T-helper 2 cell (primary cell): Measurements from ENCODE around the gene RIOK1.
A peak's percentile ranks its signal among the peaks of the same experiment; 100 is the strongest.

Experiments
- DNase-seq, 5 experiments: peaks; one replicate each; pipeline versions ENCODE4 v3.0.0 to v3.0.0-alpha.2; 2012 to 2022

RIOK1 gene

DNA sequence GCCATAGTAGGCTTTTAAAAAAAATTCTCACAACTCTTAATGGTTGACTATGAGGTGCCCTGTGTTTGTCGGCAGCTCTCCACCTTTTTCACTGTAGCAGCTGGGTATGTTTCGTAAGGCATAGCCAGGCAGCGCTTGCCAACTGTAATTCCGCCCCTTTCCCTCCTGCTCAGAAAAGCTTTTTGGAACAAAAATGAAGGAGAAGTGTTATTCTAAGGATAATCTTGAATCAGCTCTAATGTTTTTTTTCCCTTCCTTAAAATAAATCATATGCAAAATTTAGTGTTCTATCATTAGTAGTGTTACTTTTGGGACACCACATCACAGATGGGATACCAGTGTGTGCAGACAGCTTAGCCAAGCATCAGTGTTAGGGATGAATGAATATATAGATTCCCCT, 21.2 kb downstream of the RIOK1 start:
- DNase-seq: no peak

DNA sequence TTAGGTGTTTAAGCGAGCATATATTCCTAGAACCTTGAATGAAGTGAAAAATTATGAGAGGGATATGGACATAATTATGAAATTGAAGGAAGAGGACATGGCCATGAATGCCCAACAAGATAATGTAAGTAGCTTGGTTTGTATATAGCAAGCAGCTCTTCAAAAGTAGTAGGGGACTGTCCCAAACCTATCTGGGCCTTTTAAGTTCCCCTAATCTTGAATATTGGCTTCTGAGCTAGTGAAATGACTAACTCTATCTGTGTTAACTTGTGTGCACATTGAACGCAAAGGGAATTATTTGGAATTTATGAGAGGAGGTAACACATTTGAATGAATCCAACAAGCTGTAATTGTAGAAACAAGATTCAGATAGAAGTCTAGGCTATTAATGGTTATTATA, 21.7 kb downstream of the RIOK1 start:
- no peak for DNase-seq

DNA sequence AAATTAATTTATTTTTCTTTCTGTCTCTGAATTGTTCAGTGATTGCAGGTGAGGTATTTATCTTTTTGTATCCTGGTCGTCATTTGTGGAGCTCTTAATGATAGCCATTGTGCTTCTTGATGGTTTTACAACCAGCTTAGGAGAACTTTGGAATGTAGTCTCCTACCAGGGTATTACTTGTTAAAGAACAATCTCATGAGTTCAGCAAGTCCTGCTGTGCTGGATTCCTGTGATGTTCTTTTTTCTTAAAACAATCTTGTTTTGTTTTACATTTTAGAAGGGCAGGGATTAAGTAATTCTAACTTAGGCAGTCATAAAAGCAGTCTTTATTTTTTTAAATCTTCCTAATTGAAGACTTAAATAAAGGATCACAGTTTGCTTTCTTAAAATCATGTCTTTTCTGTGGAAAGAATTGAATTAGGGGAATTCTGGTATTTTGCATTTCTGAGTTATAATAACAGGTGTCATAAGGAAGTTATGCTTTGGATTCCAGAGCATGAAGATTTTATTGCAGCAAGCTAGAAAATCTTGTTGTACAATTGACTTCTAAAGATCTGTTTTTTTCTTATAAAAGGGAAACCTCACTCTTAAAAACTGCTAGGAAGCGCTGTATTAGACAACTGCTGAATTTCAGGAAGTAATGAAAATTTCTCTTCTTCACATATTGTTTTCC, 23.7 kb downstream of the RIOK1 start:
- no peak for DNase-seq

DNA sequence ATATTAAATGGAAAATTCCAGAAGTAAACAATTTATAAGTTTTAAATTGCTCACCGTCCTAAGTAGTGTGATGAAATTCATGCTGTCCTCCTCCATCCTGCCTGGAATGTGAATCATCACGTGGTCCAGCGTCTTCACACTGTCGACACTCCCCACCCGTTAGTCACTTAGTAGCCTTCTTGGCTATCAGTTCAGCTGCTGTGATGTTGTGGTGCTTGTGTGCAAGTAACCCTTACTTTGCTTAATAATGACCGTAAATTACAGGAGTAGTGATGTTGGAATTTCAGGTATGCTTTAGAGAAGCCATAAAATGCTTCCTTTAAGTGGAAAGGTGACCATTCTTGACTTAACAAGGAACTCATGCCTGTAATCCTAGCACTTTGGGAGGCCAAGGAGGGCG, 25.2 kb downstream of the RIOK1 start:
- no peak for DNase-seq

DNA sequence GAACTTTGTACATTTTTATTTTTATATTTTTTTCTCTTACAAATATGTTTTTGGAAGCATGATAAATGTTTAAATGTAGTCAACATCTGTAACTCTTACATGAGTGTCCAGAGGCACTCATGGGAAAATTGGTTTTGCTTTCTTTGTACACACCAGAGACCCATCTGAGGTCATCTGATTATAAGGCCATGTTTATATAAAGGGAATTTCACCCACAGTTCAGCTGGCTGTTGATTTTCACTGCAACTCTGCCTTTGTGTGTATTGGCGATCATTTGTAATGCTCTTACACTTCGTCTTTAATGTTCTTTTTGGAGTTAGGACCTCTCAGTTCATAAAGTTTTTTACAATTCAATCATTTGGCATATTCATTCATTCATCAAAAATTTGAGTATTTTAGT, 28.1 kb downstream of the RIOK1 start:
- DNase-seq: no peak

DNA sequence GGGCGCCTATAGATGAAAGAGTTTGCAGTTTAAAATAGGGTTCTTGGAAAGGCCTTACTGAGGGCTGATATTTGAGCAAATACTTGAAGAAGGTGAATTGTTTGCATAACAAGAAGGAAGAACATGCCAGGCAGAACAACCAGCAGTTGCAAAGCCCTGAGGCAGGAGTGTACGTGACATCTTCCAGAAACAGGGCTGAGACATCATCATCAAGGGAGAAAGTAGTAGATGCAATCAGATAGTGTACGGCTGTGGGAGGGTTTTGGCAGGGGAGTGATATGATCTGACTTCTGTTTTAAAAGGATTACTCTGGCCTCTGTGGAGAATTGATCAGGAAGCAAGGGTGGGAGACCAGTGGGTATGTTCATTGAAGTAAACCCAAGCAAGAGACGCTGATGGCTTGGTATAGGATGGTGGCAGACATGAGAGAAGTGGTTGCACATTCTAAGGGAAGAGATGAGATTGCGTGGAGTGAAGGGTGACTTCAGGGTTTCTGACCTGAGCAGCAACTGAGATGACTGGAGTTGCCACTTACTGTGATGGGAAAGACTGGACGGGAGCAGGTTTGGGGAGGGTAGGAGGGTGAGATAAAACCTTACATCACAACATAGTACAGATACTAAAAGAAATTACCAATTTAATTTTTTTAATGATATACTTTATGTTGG, 28.8 kb downstream of the RIOK1 start:
- no peak for DNase-seq

DNA sequence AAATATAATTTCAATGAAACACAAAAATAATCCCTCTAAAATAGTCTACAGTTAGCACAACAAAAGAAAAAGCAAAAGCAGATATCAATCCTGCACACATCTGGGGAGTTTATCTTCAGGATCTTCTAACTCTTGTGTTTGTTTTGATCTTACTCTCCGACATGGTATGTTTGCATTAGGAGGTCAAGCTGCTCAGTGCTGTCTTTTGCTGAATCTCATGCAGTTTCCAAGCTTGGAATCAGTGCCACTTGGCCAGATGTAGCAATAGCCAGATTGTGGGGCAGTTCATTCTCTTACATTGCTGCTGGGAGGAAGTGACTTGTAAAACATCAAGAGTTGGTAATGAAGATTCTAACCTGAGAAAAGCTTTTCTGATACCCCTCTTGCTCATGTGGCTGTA, 29.5 kb downstream of the RIOK1 start:
- DNase-seq: peak in 1 of 5 experiments; percentile 31

DNA sequence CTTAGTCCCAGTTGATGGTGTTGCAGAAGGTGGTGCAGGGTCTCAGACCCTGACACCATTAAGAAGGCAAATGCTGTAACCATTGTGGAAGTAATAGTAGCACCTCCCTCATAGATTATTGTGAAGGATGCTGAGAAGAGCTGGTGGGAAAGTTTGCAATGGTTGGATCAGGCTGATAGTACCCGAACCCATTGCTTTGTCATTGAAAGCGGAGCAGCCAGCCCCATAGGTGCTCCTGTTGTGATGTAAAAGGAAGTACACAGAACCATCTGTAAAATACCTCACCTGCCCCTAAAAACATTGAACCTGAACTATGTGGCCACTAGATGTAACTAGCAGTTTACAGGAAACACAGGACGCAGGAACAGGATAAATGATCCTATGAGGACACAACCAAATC, 31.5 kb downstream of the RIOK1 start:
- DNase-seq: no peak

DNA sequence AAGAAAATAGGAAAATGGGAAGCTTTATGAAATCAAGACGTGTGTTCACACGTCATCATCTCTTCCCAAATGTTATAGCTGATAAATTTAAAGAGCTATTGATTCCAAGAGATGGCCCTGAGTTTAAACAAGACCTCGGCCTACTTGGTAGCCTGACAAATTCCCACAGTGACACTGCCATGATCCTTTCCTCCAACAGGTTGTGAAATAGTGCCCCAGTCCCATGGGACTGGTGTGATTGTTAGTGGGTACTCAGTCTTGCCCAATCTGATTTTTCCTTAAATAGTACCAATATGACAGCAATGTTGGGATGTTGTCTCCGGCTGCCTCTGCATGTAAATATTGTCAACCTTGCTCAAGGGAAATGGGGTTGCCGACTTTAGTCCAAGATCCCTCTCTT, 34.5 kb downstream of the RIOK1 start:
- DNase-seq: no peak

DNA sequence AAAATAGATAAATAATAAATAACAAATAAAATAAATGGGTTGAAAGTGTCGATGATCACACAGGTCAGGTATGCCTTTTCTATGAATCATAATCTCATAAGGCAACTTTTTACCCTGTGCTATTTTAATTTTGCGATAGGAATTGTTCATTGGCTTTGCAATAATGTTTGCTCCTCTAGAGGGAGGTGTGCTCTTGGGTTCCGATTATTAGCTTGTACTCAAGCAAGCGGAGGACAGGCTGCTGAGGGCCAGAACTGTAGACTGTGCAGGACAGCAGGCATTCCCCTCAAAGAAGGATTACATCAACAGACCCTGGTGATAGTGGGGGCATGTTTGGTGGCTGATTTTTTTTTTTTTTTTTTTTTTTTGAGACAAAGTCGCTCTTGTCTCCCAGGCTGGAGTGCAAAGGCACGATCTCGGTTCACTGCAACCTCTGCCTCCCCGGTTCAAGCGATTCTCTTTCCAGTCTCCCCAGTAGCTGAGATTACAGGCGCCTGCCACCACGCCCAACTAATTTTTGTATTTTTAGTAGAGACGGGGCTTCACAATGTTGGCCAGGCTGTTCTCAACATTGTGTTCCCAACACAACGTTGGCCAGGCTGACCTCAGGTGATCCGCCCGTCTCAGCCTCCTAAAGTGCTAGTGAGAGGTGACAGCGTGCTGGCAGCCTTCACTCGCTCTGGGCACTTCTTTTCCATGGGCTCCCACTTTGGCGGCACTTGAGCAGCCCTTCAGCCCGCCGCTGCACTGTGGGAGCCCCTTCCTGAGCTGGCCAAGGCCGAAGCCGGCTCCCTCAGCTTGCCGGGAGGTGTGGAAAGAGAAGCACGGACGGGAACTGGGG, 35.6 kb downstream of the RIOK1 start:
- no peak for DNase-seq

DNA sequence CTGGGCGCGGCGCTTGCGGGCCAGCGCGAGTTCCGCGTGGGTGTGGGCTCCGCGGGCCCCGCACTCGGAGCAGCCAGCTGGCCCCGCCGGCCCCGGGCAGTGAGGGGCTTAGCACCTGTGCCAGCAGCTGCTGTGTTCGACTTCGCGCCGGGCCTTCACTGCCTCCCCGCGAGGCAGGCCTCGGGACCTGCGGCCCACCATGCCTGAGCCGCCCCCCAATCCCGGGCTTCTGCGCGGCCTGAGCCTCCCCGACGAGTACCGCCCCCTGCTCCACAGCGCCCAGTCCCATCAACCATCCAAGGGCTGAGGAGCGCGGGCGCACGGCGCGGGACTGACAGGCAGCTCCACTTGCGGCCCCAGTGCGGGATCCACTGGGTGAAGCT, 36.2 kb downstream of the RIOK1 start:
- no peak for DNase-seq

DNA sequence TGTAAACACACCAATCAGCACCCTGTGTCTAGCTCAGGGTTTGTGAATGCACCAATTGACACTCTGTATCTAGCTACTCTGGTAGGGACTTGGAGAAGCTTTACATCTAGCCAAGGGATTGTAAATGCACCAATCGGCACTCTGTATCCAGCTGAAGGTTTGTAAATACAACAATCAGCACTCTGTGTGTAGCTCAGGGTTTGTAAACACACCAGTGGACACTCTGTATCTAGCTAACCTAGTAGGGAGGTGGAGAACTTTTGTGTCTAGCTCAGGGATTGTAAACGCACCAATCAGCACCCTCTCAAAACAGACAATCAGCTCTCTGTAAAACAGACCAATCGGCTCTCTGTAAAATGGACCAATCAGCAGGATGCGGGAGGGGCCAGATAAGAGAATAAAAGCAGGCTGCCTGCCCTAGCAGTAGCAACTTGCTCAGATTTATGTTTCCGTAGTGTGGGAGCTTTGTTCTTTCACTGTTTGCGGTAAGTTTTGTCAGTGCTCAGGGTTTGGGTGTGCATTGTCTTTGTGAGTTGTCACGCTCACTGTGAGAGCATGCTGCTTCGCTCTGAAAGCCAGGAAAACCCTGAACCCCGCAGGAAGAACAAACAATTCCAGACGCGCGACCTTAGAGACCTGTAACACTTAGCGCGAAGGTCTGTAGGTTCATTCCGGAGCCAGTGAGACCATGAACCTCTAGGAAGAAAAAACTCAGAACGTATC, 37.0 kb downstream of the RIOK1 start:
- peak in 1 of 5 experiments; percentile 11 for DNase-seq

DNA sequence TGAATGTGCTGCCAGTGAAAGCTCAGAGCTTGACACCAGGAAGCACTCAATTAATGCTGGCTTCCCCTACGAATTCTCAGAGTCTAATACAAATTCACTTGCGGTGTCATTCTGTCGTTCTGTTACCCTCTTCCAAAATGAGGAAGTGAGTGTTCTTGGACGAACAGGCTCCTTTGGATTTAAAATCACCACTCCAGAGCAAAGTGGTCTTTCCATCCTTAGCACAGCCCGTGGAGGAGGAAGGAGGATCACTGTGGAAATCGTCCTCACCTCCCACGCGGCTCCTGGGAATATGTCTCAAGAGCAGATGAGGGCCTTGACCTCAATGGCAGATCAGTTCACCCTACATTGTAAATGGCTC, 41.7 kb downstream of the RIOK1 start:
- DNase-seq: no peak

DNA sequence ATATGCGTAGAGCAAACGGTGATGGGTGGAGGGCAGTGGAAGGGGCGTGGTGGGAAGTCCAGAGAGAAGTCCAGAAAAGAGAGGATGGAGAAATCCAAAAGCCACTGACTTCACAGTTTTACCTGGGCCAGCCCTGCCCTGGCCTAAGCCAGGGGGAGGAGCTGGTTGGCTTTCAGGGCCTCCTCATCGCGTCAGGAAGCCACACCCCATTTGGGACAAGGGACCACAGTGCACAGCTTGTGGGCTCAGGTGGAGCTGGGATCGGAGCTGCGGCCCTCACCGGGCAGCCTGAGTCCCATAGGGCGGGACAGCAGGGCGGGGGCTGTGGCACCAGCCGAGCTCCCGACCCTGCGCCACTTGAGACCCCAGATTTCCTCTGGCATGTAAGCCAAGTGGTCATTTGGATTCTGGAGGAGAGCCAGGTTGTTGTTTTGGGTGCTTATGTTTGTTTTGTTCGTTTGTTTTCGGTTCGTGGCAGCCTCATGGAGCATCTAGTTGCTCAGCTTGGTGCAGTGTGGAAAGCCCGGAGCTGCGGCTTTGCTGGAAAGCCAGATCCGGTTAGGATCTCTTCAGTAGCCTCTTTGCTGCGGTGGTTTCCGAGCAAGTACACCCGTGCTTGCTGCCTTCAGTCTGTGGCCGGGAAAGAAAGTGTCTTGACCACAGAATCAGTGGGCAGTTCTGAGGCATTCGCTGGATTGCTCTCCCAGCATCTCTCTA, 42.2 kb downstream of the RIOK1 start:
- DNase-seq: no peak

DNA sequence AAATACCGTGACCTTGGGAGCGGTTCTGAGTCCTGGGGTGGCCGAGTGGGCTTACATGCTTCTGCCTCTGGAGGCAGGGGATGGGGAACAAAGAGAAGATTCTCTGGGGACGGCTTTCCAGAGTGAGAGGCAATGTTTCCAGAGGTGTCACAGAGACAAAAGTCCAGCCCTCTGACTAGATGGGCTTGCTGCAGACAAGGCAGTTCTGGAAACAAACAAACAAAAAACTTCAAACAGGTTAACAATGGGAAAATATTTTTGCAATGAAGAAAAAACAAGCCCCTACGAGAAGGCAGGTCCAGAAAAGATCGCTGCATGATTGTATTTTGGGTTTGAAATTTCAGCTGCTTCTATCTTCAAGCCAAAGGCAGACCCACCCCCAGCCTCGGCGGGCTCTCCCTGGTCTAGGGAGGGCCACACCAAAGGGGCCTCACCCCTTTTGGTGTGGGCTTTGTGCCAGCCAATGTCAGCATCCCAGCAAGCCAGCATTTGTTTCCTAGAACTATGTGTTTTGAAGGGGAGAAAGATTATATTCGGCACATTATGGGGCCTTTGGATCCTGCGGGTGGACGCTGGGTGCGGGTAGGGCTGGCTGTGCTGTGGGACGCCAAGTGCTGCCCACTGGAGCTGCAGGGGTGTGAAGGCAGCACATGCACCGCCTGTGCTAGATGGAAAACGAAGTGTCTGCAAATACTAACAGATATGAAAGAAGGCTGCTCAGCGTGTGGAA, 42.9 kb downstream of the RIOK1 start:
- DNase-seq: no peak

DNA sequence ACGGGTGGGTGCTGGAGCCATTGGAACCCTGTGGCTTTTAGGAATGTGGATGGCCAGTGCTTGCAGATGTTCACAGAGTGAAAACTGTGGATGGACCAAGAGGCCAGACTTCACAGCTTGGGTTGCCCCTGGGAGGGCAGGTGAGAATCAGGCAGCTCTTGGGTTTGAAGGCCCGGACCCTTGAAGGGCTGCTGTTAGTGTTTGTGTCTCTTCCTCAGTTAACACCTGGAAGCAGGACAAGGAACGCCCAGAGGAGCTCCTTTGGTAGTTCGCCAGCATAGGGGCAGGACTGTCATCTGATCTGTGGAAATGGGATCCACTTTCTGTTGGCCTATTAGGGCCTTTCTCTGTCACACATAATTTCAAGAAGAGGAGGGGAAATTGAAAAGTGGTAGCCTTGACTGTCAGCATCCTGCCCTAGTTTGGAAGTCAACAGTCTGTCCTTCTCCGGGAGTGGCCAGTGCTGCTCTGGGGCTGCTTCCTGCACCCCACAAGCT, 43.6 kb downstream of the RIOK1 start:
- no peak for DNase-seq

DNA sequence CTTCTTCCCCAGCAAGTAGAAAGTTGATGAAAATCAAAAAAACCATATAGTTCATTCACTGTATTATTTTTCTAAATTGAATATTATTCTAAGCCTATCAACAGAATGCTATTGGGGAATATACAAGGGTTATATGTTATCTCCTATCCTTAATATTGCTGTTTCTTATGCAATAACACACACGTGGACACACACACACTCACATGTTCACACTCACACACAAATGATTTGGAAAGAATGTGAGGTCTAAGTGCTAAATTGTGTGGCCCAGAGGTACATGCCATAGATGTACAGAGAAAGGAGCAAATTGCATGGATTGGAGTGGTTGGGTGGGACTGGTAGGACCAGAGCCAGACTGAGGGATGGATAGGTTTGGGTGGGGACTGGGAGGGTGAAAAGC, 45.1 kb downstream of the RIOK1 start:
- DNase-seq: no peak

DNA sequence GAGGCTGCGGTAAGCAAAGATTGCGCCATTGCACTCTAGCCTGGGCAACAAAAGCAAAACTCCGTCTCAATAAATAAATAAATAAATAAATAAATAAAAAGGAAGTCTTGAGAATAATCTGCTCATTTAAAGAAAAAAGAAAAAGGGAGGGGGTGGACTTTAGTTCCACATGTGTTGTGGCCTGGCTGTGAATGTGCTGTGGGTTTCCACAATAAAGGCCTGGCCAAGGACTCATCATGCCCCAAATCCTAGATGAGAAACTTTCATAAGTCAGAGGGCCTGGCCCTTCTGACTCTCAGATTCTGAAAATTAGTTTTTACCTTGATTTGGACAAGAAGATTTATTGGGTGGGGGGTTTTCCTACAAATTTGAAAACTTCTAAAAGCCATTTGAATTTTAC, 48.4 kb downstream of the RIOK1 start:
- DNase-seq: no peak

DNA sequence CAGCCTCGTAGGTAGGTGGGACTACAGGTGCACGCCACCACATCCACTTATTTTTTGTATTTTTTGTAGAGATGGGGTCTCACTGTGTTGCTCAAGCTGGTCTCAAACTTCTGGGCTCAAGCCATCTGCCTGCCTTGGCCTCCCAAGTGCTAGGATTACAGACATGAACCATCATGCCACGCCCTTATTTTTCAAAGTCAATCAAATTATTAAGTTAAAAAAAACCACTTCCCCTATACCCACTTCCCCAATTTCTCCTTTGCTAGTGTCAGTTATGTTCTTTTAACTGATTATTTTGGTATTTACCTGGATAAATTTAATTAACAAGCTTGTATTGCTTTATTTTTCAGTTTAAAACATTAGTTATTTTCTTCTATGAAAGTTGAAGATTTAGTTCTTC, 49.6 kb downstream of the RIOK1 start:
- no peak for DNase-seq

DNA sequence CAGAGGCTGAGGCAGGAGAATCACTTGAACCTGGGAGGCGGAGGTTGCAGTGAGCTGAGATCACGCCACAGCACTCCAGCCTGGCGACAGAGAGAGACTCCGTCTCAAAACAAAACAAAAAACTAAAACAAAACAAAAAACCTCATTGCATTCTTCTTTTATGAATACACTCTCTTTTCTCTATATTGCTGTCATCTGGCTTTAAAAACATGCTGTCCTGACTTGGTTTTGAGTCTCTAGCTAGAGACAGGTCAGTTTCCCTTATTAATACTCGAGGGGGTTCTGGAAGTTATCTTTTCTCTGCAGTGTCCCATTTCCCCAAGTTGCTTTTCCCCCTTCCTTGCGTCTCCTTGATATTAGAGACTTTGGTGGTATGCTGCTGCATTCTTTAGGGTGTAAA, 50.9 kb downstream of the RIOK1 start:
- no peak for DNase-seq

DNA sequence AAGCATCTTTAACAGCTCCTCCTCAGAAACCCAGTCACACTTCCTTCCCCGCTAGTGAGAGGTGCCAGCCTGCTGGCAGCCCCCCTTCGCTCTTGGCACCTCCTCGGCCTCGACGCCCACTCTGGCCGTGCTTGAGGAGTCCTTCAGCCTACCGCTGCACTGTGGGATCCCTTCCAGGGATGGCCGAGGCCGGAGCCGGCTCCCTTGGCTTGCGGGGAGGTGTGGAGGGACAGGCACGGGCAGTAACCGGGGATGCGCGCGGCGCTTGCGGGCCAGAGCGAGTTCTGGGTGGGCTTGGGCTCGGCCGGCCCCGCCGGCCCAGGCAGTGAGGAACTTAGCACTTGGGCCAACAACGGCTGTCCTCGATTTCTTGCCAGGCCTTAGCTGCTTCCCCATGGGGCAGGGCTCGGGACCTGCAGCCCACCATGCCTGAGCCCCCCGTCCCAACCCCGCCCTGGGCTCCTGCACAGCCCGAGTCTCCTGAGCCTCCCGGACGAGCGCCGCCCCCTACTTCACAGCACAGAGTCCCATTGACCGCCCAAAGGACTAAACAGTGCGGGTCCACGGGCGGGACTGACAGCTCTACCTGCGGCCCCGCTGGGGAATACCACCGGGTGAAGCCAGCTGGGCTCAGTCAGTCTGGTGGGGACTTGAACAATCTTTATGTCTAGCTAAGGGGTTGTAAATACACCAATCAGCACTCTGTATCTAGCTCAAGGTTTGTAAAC, 51.6 kb downstream of the RIOK1 start:
- DNase-seq: no peak
